Mesenchymal stem cell (in vitro differentiated cells and primary cell): ENCODE data around the gene RAB38.

Experiments
- DNase-seq: peaks from one replicate; pipeline ENCODE4 v3.0.0-alpha.2; 2013
- H2AFZ ChIP-seq: one replicate; pipeline ENCODE4 v1.6.1; 2013; ENCODE audit warnings: low read depth, mild to moderate bottlenecking, control low read depth, inconsistent platforms, low read length, moderate library complexity
- H2AK5ac ChIP-seq: 2 replicates; pipeline ENCODE4 v1.6.1; 2013; ENCODE audit warnings: low read length, moderate library complexity, mild to moderate bottlenecking, inconsistent platforms; ENCODE audit not compliant: severe bottlenecking
- H2BK120ac ChIP-seq: one replicate; pipeline ENCODE4 v1.6.1; 2013; ENCODE audit warnings: low read depth, mild to moderate bottlenecking, inconsistent platforms, low read length, moderate library complexity
- H2BK12ac ChIP-seq, 2 experiments: one replicate each; pipeline ENCODE4 v1.6.1; 2013; ENCODE audit warnings: inconsistent platforms in 2 of 2, low read length in 2 of 2, mild to moderate bottlenecking in 2 of 2, moderate library complexity in 2 of 2, control low read depth in 1 of 2
- H2BK15ac ChIP-seq: one replicate; pipeline ENCODE4 v1.6.1; 2013; ENCODE audit warnings: mild to moderate bottlenecking, low read depth, inconsistent platforms; ENCODE audit not compliant: poor library complexity, severe bottlenecking
- H2BK5ac ChIP-seq: 2 replicates; pipeline ENCODE4 v1.6.1; 2013; ENCODE audit warnings: low read depth, mild to moderate bottlenecking, low read length, control low read depth, inconsistent platforms; ENCODE audit not compliant: poor library complexity, severe bottlenecking
- H3K14ac ChIP-seq, 2 experiments: one replicate each; pipeline ENCODE4 v1.6.1; 2013; ENCODE audit warnings: inconsistent platforms in 2 of 2, low read length in 2 of 2, control low read depth in 1 of 2, mild to moderate bottlenecking in 1 of 2, moderate library complexity in 1 of 2
- H3K18ac ChIP-seq, 2 experiments: one replicate each; pipeline ENCODE4 v1.6.1; 2013; ENCODE audit warnings: inconsistent platforms in 2 of 2, low read length in 2 of 2, control low read depth in 1 of 2, low read depth in 1 of 2, mild to moderate bottlenecking in 1 of 2
- H3K23ac ChIP-seq, 2 experiments: one replicate each; pipeline ENCODE4 v1.6.1; 2013; ENCODE audit warnings: inconsistent platforms in 2 of 2, low read length in 2 of 2, mild to moderate bottlenecking in 2 of 2, moderate library complexity in 2 of 2, control low read depth in 1 of 2
- H3K27ac ChIP-seq: 2 replicates; pipeline ENCODE4 v1.5.1; 2013; ENCODE audit warnings: mild to moderate bottlenecking, moderate library complexity, low read length, control low read depth, inconsistent platforms; ENCODE audit not compliant: poor library complexity, severe bottlenecking
- H3K27me3 ChIP-seq, 2 experiments: 2 replicates each; pipeline versions ENCODE4 v1.6.1 to v1.7.0; 2013; ENCODE audit warnings: low read length in 2 of 2, mild to moderate bottlenecking in 2 of 2, moderate library complexity in 2 of 2, control low read depth in 1 of 2, inconsistent platforms in 1 of 2; ENCODE audit not compliant: control insufficient read depth in 1 of 2, insufficient read depth in 1 of 2
- H3K36me3 ChIP-seq, 2 experiments: 2 replicates each; pipeline versions ENCODE4 v1.6.1 to v1.7.0; 2013; ENCODE audit warnings: low read length in 2 of 2, control low read depth in 1 of 2, inconsistent platforms in 1 of 2, low read depth in 1 of 2, mild to moderate bottlenecking in 1 of 2; ENCODE audit not compliant: insufficient read depth in 2 of 2, control insufficient read depth in 1 of 2
- H3K4ac ChIP-seq, 2 experiments: one replicate each; pipeline ENCODE4 v1.6.1; 2013; ENCODE audit warnings: inconsistent platforms in 2 of 2, low read length in 2 of 2, mild to moderate bottlenecking in 2 of 2, moderate library complexity in 2 of 2, control low read depth in 1 of 2, low read depth in 1 of 2
- H3K4me1 ChIP-seq: 2 replicates; pipeline ENCODE4 v1.6.1; 2013; ENCODE audit warnings: low read depth, low read length, control low read depth; ENCODE audit not compliant: control insufficient read depth, insufficient read depth
- H3K4me2 ChIP-seq: 2 replicates; pipeline ENCODE4 v1.6.1; 2013; ENCODE audit warnings: low read length, mild to moderate bottlenecking, inconsistent platforms; ENCODE audit not compliant: poor library complexity, severe bottlenecking
- H3K4me3 ChIP-seq, 2 experiments: 2 replicates each; pipeline versions ENCODE4 v1.5.1 to v1.7.0; 2013; ENCODE audit warnings: low read length in 2 of 2, mild to moderate bottlenecking in 2 of 2, control low read depth in 1 of 2, low read depth in 1 of 2; ENCODE audit not compliant: insufficient read depth in 1 of 2
- H3K79me1 ChIP-seq: replicated peaks from 2 replicates; pipeline ENCODE4 v1.6.1; 2013; ENCODE audit warnings: mild to moderate bottlenecking, control low read depth, low read length, inconsistent platforms; ENCODE audit not compliant: poor library complexity, severe bottlenecking
- H3K9ac ChIP-seq: 2 replicates; pipeline ENCODE4 v1.7.0; 2013; ENCODE audit warnings: mild to moderate bottlenecking, low read length, moderate library complexity
- H3K9me3 ChIP-seq: 2 replicates; pipeline ENCODE4 v1.7.0; 2013; ENCODE audit warnings: mild to moderate bottlenecking, low read length; ENCODE audit not compliant: control insufficient read depth
- H4K8ac ChIP-seq: one replicate; pipeline ENCODE4 v1.6.1; 2013; ENCODE audit warnings: inconsistent platforms, mild to moderate bottlenecking, low read length, moderate library complexity
- H4K91ac ChIP-seq: one replicate; pipeline ENCODE4 v1.6.1; 2013; ENCODE audit warnings: mild to moderate bottlenecking, low read length, inconsistent platforms
- WGBS: methylation state at CpG from one replicate; pipeline ENCODE4 v1.1.7; 2013; ENCODE audit warnings: mixed read lengths; 5-methylcytosine and 5-hydroxymethylcytosine counted together

RAB38 gene

GRCh38 chr11:88103337-88104206, 71.7 kb downstream of the RAB38 start:
- peak; percentile 86 for DNase-seq
- Histone ChIP-seq H3K4me2 (no peak overlapping the region), H3K4me3 (no peak overlapping the region), H2BK15ac (no peak overlapping the region), H3K14ac (no peak overlapping the region), H3K27me3 (no peaks in the 10 kb centered on the region), H2BK12ac (no peak overlapping the region), H3K9me3 (no peaks in the 10 kb centered on the region), H3K4me1 (peaks cover 4% of the 10 kb centered on the region), H3K23ac (no peak overlapping the region), H2BK120ac (no peak overlapping the region), H4K8ac (no peak overlapping the region), H3K9ac (no peak overlapping the region), H3K4ac (no peak overlapping the region), H3K36me3 (no peaks in the 10 kb centered on the region), H2AK5ac (peak overlapping the region; percentile 92), H4K91ac (no peak overlapping the region), H3K27ac (peak overlapping the region; percentile 71), H2BK5ac (no peak overlapping the region), H3K18ac (no peak overlapping the region), H2AFZ (no peak overlapping the region), H3K79me1 (no peaks in the 10 kb centered on the region)
- WGBS = 62% methylated on average over 9 of the region's 9 CpGs

- H3K27me3 ChIP-seq = no peaks in the 10 kb centered on the region
- 83% methylated on average over 3 of the region's 3 CpGs for WGBS
- DNase-seq = no peak
Observed at GRCh38 chr11:88102598-88102934, 72.7 kb downstream of the RAB38 start.

GRCh38 chr11:88101881-88102597, 73.2 kb downstream of the RAB38 start:
- Histone ChIP-seq H3K9ac (no peak overlapping the region), H3K9me3 (no peaks in the 10 kb centered on the region), H2AK5ac (no peak overlapping the region), H3K27me3 (no peaks in the 10 kb centered on the region), H2BK12ac (no peak overlapping the region), H3K27ac (peak overlapping the region; percentile 38), H4K91ac (no peak overlapping the region), H2BK5ac (no peak overlapping the region), H3K23ac (no peak overlapping the region), H3K4me3 (no peak overlapping the region), H3K4ac (no peak overlapping the region), H2BK120ac (no peak overlapping the region), H3K4me2 (no peak overlapping the region), H3K4me1 (peaks cover 4% of the 10 kb centered on the region), H3K14ac (no peak overlapping the region), H2BK15ac (no peak overlapping the region), H3K18ac (no peak overlapping the region), H4K8ac (no peak overlapping the region), H2AFZ (no peak overlapping the region), H3K79me1 (no peaks in the 10 kb centered on the region), H3K36me3 (no peaks in the 10 kb centered on the region)
- no peak for DNase-seq
- WGBS = 71% methylated on average over 3 of the region's 3 CpGs

More at GRCh38 chr11:88102598-88102934, 72.7 kb downstream of the RAB38 start:
- Histone ChIP-seq H3K9ac (no peak overlapping the region), H3K4ac (no peak overlapping the region), H2BK5ac (no peak overlapping the region), H2AFZ (no peak overlapping the region), H4K8ac (no peak overlapping the region), H3K9me3 (no peaks in the 10 kb centered on the region), H3K4me2 (no peak overlapping the region), H2BK120ac (no peak overlapping the region), H2BK15ac (no peak overlapping the region), H4K91ac (no peak overlapping the region), H3K79me1 (no peaks in the 10 kb centered on the region), H3K18ac (no peak overlapping the region), H2BK12ac (no peak overlapping the region), H3K36me3 (no peaks in the 10 kb centered on the region), H3K27ac (peak overlapping the region; percentile 38), H3K4me1 (peaks cover 4% of the 10 kb centered on the region), H2AK5ac (no peak overlapping the region), H3K14ac (no peak overlapping the region), H3K4me3 (no peak overlapping the region), H3K23ac (no peak overlapping the region)

GRCh38 chr11:88100151-88100550, 75.1 kb downstream of the RAB38 start:
- H3K27ac ChIP-seq = no peak overlapping the region
- H4K91ac ChIP-seq = no peak overlapping the region
- H3K79me1 ChIP-seq = no peaks in the 10 kb centered on the region
- H2BK15ac ChIP-seq = no peak overlapping the region
- no peak overlapping the region for H3K18ac ChIP-seq
- H3K36me3 ChIP-seq = no peaks in the 10 kb centered on the region
- no peak overlapping the region for H2AFZ ChIP-seq
- no peak overlapping the region for H3K4me3 ChIP-seq
- H2AK5ac ChIP-seq = no peak overlapping the region
- no peak overlapping the region for H3K14ac ChIP-seq
- no peak overlapping the region for H2BK120ac ChIP-seq
- no peak overlapping the region for H3K4ac ChIP-seq
- no peak overlapping the region for H2BK5ac ChIP-seq
- H4K8ac ChIP-seq = no peak overlapping the region
- no peak for DNase-seq
- no peaks in the 10 kb centered on the region for H3K9me3 ChIP-seq
- 93% methylated on average over 4 of the region's 6 CpGs for WGBS
- H3K4me2 ChIP-seq = no peak overlapping the region
- H3K9ac ChIP-seq = peak overlapping the region; percentile 19
- H3K4me1 ChIP-seq = peaks cover 4% of the 10 kb centered on the region
- H2BK12ac ChIP-seq = no peak overlapping the region
- no peaks in the 10 kb centered on the region for H3K27me3 ChIP-seq
- H3K23ac ChIP-seq = no peak overlapping the region
